Activated T-helper 2 cell treated with anti-CD3 and anti-CD28 coated beads, Interferon-gamma antibody, Interleukin-2, Interleukin-4, amounts not matched to agents 10 μg/mL and 5 μg/mL and 100 μg/mL, durations not matched to agents 14 hours and 24 hours and 36 hours (primary cell): ENCODE measurements around the gene MYO1A. TPM values are rescaled to one million over a fixed set of nuclear protein-coding genes. Genes with fewer than 3 reads are reported as not detected.

Experiments
- DNase-seq: peaks from one replicate; pipeline ENCODE4 v3.0.0; 2021; ENCODE audit warnings: low spot score
- H3K27ac Mint-ChIP-seq: one replicate; pipeline ENCODE4 v1.8.0; 2021; ENCODE audit warnings: mixed read lengths
- H3K27me3 Mint-ChIP-seq: one replicate; pipeline ENCODE4 v1.8.0; 2021; ENCODE audit warnings: low read depth, mixed read lengths
- H3K36me3 Mint-ChIP-seq: one replicate; pipeline ENCODE4 v1.8.0; 2021; ENCODE audit warnings: low read depth, mixed read lengths
- H3K4me1 Mint-ChIP-seq: one replicate; pipeline ENCODE4 v1.8.0; 2021; ENCODE audit warnings: low read depth, mixed read lengths
- H3K4me3 Mint-ChIP-seq: one replicate; pipeline ENCODE4 v1.8.0; 2021; ENCODE audit warnings: low read depth, mild to moderate bottlenecking, moderate library complexity, mixed read lengths
- H3K9me3 Mint-ChIP-seq: one replicate; pipeline ENCODE4 v1.8.0; 2021; ENCODE audit warnings: mixed read lengths
- intact Hi-C: fragments of 100-400 bp; cut with micrococcal nuclease; formaldehyde crosslinking; loops from one replicate; pipeline ENCODE4 v1.15.1; 2023
- total RNA-seq: library from RNA; stranded (reverse); gene quantifications from 2 replicates; pipeline ENCODE4 v1.2.3, GENCODE V29; 2022

Gene MYO1A
- 2.4 and 4.2 TPM in 2 replicates for total RNA-seq

DNA sequence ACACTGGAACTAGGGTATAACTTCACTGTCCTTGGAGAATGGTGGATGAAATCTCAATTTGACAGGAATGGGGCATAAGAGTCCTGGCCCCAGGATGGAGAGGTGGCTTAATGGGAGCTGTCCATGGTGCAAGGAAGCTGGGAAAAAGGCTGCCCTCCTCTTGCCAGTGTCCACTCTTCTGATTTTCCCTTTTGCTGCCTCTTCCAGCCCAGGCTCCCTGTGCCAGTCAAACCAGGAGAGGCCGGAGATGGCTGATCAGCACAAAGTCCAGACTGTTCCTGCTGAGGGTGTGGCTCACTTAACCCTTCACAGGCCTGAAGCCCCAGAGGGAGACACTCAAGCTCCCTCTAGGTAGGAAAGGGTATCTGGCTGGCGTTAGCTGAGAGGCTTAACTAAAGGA is at the start of gene MYO1A:
MYO1A (minus strand) TSS at position 240 of the 400 bp plus-strand sequence. CDS start 1,806 bp downstream, outside the sequence.
- Mint-ChIP-seq H3K27me3 (no peaks in the 10 kb centered on the region), H3K27ac (no peak within 1 kb of the TSS), H3K4me1 (peaks cover 44% of the 10 kb centered on the region), H3K36me3 (peaks cover 23% of the 10 kb centered on the region), H3K4me3 (no peak within 1 kb of the TSS), H3K9me3 (no peaks in the 10 kb centered on the region)
- DNase-seq = no peak
- intact Hi-C loops = loop anchor here (5.0 kb wide), 1 partner anchor 38 kb away; no protein-coding TSS in a partner anchor

DNA sequence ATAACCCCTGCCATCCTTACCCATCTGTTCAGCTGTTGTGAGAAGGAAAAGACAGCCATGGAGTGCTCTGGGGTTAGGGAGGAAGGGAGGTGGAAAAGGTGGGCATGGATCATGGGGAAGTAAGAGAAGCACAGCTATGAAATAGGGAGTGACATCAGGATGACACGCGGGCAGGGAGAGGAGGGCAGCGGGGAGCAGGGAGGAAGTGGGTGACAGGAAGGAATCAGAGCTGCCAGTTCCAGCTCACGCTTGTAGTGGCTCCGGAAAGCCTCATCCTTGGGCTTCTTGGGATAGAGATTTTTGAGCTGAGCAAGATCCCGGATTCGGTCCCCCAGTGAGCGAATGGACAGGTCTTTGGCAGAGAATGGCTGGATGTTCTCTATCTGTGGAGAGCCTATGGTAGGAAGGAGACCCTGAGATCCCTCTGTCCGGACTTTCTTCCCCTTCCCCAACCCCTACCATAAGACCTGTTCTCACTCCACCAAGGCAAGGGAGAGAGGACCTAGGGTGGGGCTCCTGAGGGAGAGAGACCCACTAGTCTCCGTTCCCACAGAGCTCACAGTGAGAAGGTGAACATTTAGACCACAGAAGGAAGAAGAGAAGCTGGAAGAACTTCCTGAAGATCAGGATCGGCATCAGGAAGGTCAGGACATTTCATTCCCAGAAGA is 49.3 kb upstream of the MYO1A start:
- Mint-ChIP-seq H3K36me3 (peaks cover 87% of the 10 kb centered on the region), H3K27ac (peak overlapping the region; percentile 36), H3K9me3 (no peaks in the 10 kb centered on the region), H3K4me3 (no peak overlapping the region), H3K27me3 (no peaks in the 10 kb centered on the region), H3K4me1 (peaks cover 23% of the 10 kb centered on the region)
- intact Hi-C loops = no loop called here
- no peak for DNase-seq

DNA sequence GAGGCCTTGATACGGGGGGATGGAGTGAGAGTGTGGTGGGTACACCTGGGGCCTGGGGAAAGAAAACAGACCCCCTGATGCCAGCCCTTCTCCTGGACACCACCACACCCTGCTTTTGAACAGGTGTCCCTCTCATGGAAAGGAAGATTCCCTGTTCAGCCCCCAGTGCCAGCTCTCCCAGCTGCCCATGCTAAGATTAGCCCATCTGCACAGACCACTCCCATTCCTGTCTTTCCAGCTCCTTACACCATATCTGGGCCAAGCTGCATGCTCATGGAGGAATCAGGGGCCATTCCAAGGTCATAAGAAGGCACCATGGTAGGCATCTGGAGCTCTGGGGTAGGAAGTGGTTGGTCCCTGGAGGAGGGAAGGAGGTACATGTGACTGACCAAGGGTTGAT is 48.6 kb upstream of the MYO1A start:
- no peak overlapping the region for H3K4me3 Mint-ChIP-seq
- intact Hi-C loops = no loop called here
- no peak for DNase-seq
- H3K9me3 Mint-ChIP-seq = no peaks in the 10 kb centered on the region
- no peaks in the 10 kb centered on the region for H3K27me3 Mint-ChIP-seq
- peaks cover 86% of the 10 kb centered on the region for H3K36me3 Mint-ChIP-seq
- H3K4me1 Mint-ChIP-seq = peaks cover 25% of the 10 kb centered on the region
- no peak overlapping the region for H3K27ac Mint-ChIP-seq

DNA sequence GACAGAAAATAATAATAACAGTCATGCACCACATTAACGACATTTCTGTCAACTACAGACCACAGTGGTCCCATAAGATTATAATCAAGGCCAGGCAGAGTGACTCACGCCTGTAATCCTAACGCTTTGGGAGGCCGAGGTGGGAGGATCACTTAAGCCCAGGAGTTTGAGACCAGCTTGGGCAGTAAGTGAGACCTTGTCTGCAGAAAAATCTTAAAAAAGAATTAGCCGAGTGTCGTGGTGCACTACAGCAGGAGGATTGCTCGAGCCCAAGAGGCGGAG is 47.6 kb upstream of the MYO1A start:
- H3K4me1 Mint-ChIP-seq = peaks cover 34% of the 10 kb centered on the region
- H3K27me3 Mint-ChIP-seq = no peaks in the 10 kb centered on the region
- no peak overlapping the region for H3K27ac Mint-ChIP-seq
- H3K36me3 Mint-ChIP-seq = peaks cover 90% of the 10 kb centered on the region
- intact Hi-C loops = no loop called here
- H3K4me3 Mint-ChIP-seq = no peak overlapping the region
- DNase-seq = no peak
- H3K9me3 Mint-ChIP-seq = no peaks in the 10 kb centered on the region

DNA sequence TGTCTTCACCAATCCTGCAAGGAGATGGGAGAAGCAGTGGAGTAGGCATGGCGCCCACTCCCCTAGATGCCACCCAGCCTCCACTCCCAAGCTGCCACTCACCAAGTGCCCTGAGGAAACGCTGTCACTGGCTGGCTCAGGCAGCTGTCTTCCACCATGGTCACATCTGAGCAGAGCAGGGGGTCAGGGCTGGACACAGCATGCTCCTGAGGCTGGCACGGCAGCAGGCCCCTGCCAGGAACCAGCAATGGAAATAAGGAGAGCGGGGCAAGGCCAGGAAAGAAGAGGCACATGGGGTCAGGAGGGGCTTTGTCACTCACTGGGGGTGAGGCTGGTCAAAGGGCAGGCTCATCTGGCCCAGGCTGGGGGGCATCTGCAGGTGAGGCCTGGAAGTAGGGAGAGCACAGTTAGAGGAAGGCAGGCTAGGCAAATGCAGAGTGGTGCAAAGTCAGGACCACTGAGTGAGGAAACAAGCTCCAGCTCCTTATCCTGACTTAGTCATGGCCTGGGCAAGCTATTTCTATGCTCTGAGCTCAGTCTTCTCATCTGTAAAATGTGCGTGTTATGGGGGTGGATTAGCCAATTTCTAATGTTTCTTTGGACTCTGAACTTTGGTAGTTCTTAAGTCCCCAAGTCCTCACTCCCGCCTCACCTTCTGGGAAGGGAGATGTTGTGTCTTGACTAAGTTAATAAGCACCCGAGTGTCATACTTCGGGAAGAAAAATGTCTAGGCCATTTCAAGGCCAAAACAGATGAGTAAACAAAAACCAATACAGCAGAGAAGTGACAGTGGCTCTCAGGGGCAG is 47.0 kb upstream of the MYO1A start:
- Mint-ChIP-seq H3K4me1 (peaks cover 39% of the 10 kb centered on the region), H3K36me3 (peaks cover 90% of the 10 kb centered on the region), H3K4me3 (no peak overlapping the region), H3K27ac (peak overlapping the region; percentile 51), H3K27me3 (no peaks in the 10 kb centered on the region), H3K9me3 (no peaks in the 10 kb centered on the region)
- intact Hi-C loops = no loop called here
- DNase-seq = no peak

DNA sequence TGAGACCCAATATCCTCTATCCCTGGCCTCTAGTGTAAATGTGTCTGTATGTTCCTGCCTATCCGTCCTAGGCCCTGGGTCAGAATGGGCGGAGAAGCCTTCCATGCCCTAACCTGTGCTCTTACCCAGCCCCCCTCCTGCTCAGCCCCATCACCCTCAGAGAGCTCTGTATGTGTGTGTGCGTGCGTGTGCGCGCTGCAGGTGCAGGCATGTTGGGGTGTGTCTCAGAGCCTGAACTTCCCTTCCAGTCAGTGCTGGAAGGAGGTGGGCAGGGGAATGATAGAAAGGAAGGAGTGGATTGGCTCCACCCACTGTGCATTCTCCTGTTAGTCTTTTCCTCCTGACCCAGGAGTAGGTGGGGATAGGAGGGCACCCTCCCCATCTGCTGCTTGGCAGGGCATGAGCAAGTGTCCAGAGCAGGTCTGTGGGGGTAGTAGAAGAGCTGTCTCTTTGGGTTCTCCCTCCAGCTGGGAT is 46.2 kb upstream of the MYO1A start:
- intact Hi-C loops = no loop called here
- Mint-ChIP-seq H3K27ac (peak overlapping the region; percentile 40), H3K4me1 (peaks cover 45% of the 10 kb centered on the region), H3K4me3 (no peak overlapping the region), H3K27me3 (no peaks in the 10 kb centered on the region), H3K9me3 (no peaks in the 10 kb centered on the region), H3K36me3 (peaks cover 90% of the 10 kb centered on the region)
- no peak for DNase-seq

DNA sequence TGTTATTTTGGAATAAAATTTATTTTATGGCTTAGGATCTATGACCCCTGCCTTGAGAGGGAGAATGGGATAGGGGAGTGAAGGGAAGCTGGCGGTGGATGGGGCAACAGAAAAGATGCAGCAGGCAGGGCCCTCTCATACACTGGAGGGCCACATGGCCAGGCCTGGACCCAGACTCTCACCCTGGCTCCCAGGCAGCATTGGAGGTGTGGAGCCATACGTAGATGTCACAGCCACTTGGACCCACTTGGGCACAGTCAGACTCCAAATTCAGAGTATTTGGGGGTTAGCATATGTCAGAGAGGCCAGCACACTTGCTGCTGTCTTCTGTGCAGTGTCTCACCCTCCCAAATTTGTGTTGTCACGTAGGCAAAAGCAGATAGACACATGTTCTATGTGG is 45.5 kb upstream of the MYO1A start:
- no peak for DNase-seq
- Mint-ChIP-seq H3K36me3 (peaks cover 96% of the 10 kb centered on the region), H3K9me3 (no peaks in the 10 kb centered on the region), H3K27me3 (no peaks in the 10 kb centered on the region), H3K27ac (peak overlapping the region; percentile 57), H3K4me3 (no peak overlapping the region), H3K4me1 (peaks cover 52% of the 10 kb centered on the region)
- intact Hi-C loops = no loop called here

DNA sequence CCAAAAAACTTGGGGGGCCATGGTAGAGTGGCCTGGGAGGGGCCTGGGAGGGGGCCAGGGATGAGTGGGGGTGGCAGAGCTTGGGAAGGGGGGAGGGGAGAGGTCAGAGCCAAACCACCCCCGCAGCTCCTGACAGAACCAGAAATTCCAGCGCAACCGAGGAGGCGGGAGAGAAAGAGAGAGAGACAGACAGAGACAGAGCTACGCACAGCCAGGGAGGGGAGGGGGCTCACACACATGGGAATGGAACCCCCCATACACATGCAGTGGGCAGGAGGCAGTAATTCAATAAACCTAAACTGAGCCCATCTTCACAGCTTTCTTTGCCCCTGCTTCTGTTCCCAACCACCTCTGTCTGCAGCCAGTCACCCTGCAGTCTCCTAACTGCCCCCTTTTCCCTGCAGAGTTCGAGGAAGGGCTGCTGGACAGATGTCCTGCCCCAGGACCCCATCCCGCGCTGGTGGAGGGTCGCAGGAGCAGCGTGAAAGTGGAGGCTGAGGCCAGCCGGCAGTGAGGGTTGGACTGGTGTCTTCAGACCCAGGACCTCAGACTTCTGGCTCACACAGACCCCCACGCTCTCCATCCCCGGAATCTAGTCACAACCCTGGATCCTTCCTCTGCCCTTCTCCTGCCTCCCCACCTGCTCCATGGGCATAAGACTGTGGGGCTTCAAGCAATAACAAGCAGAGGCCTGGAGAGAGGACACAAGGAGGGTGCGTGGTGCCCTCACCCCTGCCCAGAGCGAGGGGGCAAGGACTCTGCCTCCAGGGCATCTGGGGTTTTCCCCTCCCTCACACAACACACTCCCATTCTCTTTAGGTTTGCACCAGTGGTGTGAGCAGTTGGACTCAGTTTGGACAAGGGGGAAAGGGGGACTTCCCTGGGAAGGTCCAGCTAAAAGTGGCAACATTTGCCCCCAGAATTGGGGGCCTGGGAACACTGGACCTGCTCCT is 44.6 kb upstream of the MYO1A start:
- peak overlapping the region; percentile 30 for H3K4me3 Mint-ChIP-seq
- no peak for DNase-seq
- H3K36me3 Mint-ChIP-seq = peaks cover 95% of the 10 kb centered on the region

DNA sequence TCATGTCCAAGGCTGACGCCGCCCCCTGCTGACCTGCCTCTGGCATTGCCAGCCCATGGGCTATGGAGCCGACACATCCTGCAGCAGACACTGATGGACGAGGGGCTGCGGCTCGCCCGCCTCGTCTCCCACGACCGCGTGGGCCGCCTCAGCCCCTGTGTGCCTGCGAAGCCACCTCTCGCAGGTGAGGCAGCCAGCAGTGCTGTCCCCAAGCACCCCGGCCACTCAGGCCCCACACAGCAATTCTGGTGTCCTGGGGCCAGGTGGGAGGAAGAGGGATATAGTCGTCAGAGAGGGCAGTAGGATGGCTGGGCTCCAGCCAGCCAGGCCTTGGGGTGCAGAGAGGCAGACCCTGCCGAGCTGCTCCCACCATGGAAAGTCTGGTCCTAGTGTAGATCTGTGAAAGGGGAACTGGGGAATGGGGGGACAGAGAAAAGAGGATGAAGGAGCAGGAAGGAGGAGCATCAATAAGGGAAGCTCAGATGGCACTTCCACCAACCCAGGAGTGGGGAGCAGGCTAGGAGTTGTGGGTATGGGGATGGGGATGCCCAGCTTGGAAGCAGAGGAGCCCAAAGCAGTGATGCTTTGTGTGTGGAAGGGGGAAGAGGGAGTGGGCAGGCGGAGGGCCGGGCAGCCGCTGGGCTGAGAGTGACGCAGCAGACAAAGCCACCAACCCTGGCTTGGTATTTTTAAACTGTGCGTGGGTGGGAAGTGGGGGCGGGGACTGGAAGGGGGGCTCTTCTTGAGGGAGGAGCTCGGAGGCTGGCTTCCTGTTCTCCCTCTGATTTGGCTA is 43.7 kb upstream of the MYO1A start:
- intact Hi-C loops = loop anchor here (1.0 kb wide), 1 partner anchor 24 kb away; no protein-coding TSS in a partner anchor
- H3K36me3 Mint-ChIP-seq = peaks cover 90% of the 10 kb centered on the region
- DNase-seq = peak; percentile 39
- H3K4me1 Mint-ChIP-seq = peaks cover 57% of the 10 kb centered on the region
- peak overlapping the region; percentile 89 for H3K27ac Mint-ChIP-seq
- no peaks in the 10 kb centered on the region for H3K9me3 Mint-ChIP-seq
- peak overlapping the region; percentile 77 for H3K4me3 Mint-ChIP-seq
- no peaks in the 10 kb centered on the region for H3K27me3 Mint-ChIP-seq

More for the DNA sequence above, 44.6 kb upstream of the MYO1A start:
- Mint-ChIP-seq H3K4me1 (peaks cover 56% of the 10 kb centered on the region), H3K9me3 (no peaks in the 10 kb centered on the region), H3K27ac (peak overlapping the region; percentile 89), H3K27me3 (no peaks in the 10 kb centered on the region)
- intact Hi-C loops = no loop called here

DNA sequence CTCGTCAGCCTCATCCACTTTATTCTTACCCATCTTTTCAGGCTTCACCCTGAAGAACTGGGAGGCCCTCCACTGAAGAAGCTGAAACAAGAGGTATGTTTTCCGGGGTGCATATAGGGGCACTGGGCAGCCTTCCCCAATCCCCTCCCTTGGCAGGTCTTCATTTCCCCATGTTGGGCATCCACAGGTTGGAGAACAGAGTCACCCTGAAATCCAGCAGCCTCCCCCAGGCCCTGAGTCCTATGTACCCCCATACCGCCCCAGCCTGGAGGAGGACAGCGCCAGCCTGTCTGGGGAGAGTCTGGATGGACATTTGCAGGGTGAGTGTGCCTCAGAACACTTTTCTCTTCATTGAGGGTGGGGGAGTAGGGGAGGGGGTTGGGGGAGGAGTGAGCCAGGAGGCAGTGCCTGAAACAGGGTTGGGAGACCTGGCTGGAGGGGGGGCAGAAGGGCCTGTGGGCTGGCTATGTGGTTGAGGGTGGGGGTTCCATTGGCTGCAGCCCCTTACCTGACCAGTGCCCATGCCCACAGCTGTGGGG is 43.0 kb upstream of the MYO1A start:
- peaks cover 86% of the 10 kb centered on the region for H3K36me3 Mint-ChIP-seq
- H3K27ac Mint-ChIP-seq = peak overlapping the region; percentile 89
- no peak for DNase-seq
- H3K27me3 Mint-ChIP-seq = no peaks in the 10 kb centered on the region
- intact Hi-C loops = loop anchor here (1.0 kb wide), 1 partner anchor 24 kb away; no protein-coding TSS in a partner anchor
- peak overlapping the region; percentile 77 for H3K4me3 Mint-ChIP-seq
- peaks cover 60% of the 10 kb centered on the region for H3K4me1 Mint-ChIP-seq
- H3K9me3 Mint-ChIP-seq = no peaks in the 10 kb centered on the region

DNA sequence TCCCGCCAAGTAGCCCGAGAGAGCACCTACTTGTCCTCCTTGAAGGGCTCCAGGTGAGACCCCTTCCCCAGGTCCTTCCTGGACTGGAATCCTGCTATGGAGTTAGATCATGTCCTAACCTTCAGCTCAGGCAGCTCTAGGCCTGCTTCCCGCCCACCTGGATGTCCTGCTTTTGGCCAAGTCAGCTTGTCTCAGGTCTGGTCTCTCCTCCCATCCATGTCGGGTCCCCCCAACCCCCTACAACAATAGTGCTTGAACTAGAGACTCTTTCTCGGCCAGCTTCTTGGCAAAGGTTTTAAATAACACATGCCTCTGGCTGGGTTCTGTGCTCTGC is 42.6 kb upstream of the MYO1A start:
- Mint-ChIP-seq H3K4me1 (peaks cover 63% of the 10 kb centered on the region), H3K36me3 (peaks cover 83% of the 10 kb centered on the region), H3K27ac (peak overlapping the region; percentile 66), H3K4me3 (peak overlapping the region; percentile 58), H3K27me3 (no peaks in the 10 kb centered on the region), H3K9me3 (no peaks in the 10 kb centered on the region)
- no peak for DNase-seq
- intact Hi-C loops = no loop called here
